Sciatic nerve (tissue), 2 donors: ENCODE data around the gene HOXD9. TPM values are rescaled to one million over a fixed set of nuclear protein-coding genes. Genes with fewer than 3 reads are reported as not detected.
A peak's percentile ranks its signal among the peaks of the same experiment; 100 is the strongest.

Experiments used
- ATAC-seq: fragments of 200-7000 bp; cut with Tn5 transposase; one replicate; pipeline ENCODE4 v1.9.1; 2020; ENCODE audit warnings: mild to moderate bottlenecking, moderate library complexity
- DNase-seq: peaks from one replicate; pipeline ENCODE4 v3.0.0-alpha.2; 2020; ENCODE audit warnings: low spot score
- intact Hi-C: fragments of 100-400 bp; cut with DNase I; formaldehyde crosslinking; loops from one replicate; pipeline ENCODE4 v1.14.2; 2022
- microRNA-seq: library from miRNA; unstranded; fragments of <30 nt; microRNA quantifications from one replicate; pipeline ENCODE4 v1.2.0, GENCODE V29; 2020
- total RNA-seq: library from RNA; stranded (reverse); fragmentation: NEBNext Ultra II Directional; extraction: Animal tissue kit (Norgen Biotek cat#: 25700); gene quantifications from one replicate; pipeline ENCODE4 v1.2.1, GENCODE V29; 2021
- donor health status: DM: no; HTN: no; CAD: no.
- donor health status: DM: no; HTN: no; CAD: no.

HOXD9 gene
- total RNA-seq, 1 donor from 2014 or later, result 4.9 TPM

DNA sequence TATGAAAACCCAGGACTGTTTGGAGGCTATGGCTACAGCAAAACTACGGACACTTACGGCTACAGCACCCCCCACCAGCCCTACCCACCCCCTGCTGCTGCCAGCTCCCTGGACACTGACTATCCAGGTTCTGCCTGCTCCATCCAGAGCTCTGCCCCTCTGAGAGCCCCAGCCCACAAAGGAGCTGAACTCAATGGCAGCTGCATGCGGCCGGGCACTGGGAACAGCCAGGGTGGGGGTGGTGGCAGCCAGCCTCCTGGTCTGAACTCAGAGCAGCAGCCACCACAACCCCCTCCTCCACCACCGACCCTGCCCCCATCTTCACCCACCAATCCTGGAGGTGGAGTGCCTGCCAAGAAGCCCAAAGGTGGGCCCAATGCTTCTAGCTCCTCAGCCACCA lies 46.7 kb downstream of the HOXD9 start:
- no peak for ATAC-seq
- intact Hi-C loops, result no loop called here
- DNase-seq, result no peak

GRCh38 chr2:176169711-176170110 lies 47.2 kb downstream of the HOXD9 start:
- DNase-seq (no peak), ATAC-seq (no peak)
- intact Hi-C loops, result no loop called here

GRCh38 chr2:176170602-176171305 lies 48.2 kb downstream of the HOXD9 start:
- no peak for ATAC-seq
- intact Hi-C loops, result no loop called here

GRCh38 chr2:176171351-176172006 lies 49.0 kb downstream of the HOXD9 start:
- ATAC-seq (no peak), DNase-seq (no peak)
- intact Hi-C loops, result no loop called here

More at GRCh38 chr2:176170602-176171305, 48.2 kb downstream of the HOXD9 start:
- no peak for DNase-seq

- ATAC-seq (no peak), DNase-seq (no peak)
- intact Hi-C loops, result no loop called here
These were observed 49.7 kb downstream of the HOXD9 start for GRCh38 chr2:176172007-176172894.

GRCh38 chr2:176172895-176173566 lies 50.5 kb downstream of the HOXD9 start:
- ATAC-seq (no peak), DNase-seq (no peak)
- intact Hi-C loops, result no loop called here

GRCh38 chr2:176173567-176174381 lies 51.3 kb downstream of the HOXD9 start:
- no peak for ATAC-seq
- intact Hi-C loops, result no loop called here
- no peak for DNase-seq

GRCh38 chr2:176174382-176174823 lies 51.9 kb downstream of the HOXD9 start:
- intact Hi-C loops, result no loop called here
- ATAC-seq (no peak), DNase-seq (no peak)

Small RNAs within 50 kb of the gene (microRNA-seq; reads per million reads assigned to microRNA genes)
- 39,547 reads per million, percentile 97 among the genes with 10 or more reads in this experiment for gene MIR10B

Other genes with a start within 250 kb of the HOXD9 start
- gene LNPK, start 120.5 kb upstream of the HOXD9 start, total RNA-seq, result 42.1 TPM
- gene EVX2, start 38.8 kb upstream of the HOXD9 start, total RNA-seq, result not detected
- gene HOXD13, start 30.0 kb upstream of the HOXD9 start, total RNA-seq, result not detected
- gene HOXD12, start 22.9 kb upstream of the HOXD9 start, total RNA-seq, result not detected
- 0.40 TPM for gene HOXD11, start 15.4 kb upstream of the HOXD9 start, total RNA-seq
- 1.9 TPM for gene HOXD10, start 5.9 kb upstream of the HOXD9 start, total RNA-seq
- gene HOXD8, start 7.0 kb downstream of the HOXD9 start, total RNA-seq, result 11.9 TPM
- gene HOXD4, start 28.8 kb downstream of the HOXD9 start, total RNA-seq, result 6.8 TPM
- 9.8 TPM for gene HOXD3, start 34.6 kb downstream of the HOXD9 start, total RNA-seq
- gene HOXD1, start 65.9 kb downstream of the HOXD9 start, total RNA-seq, result 1.9 TPM
- 22.8 TPM for gene MTX2, start 146.7 kb downstream of the HOXD9 start, total RNA-seq